ENCODE measurements around the gene TMEM190. TPM values are rescaled to one million over a fixed set of nuclear protein-coding genes. Genes with fewer than 3 reads are reported as not detected.
A peak's percentile ranks its signal among the peaks of the same experiment; 100 is the strongest.

The TMEM190 gene
- total and polyA plus RNA-seq, 5 donors from 2014 or later = not detected

- Mint-ChIP-seq H3K4me3 (no peak overlapping the region), H3K9me3 (peaks cover 0 to 1% (median 0%) of the 10 kb centered on the region in 7 donors), H3K4me1 (no peaks in the 10 kb centered on the region), H3K27ac (no peak overlapping the region), H3K27me3 (peaks cover 12% of the 10 kb centered on the region), H3K36me3 (no peaks in the 10 kb centered on the region)
- no peaks in the 10 kb centered on the region for H3K4me1 ChIP-seq (ENCODE audit: control insufficient read depth, insufficient read depth, low read length, poor library complexity, severe bottlenecking)
- H3K27ac ChIP-seq (ENCODE audit: insufficient read depth, low read length, poor library complexity, severe bottlenecking) = no peak overlapping the region
- H3K9me3 ChIP-seq (ENCODE audit: control insufficient read depth in 2 of 2, low read length in 2 of 2) = no peaks in the 10 kb centered on the region
- no peak for DNase-seq
- no peaks in the 10 kb centered on the region for H3K36me3 ChIP-seq (ENCODE audit: control insufficient read depth, insufficient read depth, low read length)
- no peak for ATAC-seq (ENCODE audit: low read depth in 2 of 2)
- H3K27me3 ChIP-seq (ENCODE audit: control insufficient read depth, insufficient read depth, low read length) = no peaks in the 10 kb centered on the region
- H3K4me3 ChIP-seq (ENCODE audit: low read depth, low read length) = no peak overlapping the region
Observed at GRCh38 chr19:55362174-55362989, 14.2 kb upstream of the TMEM190 start.

DNA sequence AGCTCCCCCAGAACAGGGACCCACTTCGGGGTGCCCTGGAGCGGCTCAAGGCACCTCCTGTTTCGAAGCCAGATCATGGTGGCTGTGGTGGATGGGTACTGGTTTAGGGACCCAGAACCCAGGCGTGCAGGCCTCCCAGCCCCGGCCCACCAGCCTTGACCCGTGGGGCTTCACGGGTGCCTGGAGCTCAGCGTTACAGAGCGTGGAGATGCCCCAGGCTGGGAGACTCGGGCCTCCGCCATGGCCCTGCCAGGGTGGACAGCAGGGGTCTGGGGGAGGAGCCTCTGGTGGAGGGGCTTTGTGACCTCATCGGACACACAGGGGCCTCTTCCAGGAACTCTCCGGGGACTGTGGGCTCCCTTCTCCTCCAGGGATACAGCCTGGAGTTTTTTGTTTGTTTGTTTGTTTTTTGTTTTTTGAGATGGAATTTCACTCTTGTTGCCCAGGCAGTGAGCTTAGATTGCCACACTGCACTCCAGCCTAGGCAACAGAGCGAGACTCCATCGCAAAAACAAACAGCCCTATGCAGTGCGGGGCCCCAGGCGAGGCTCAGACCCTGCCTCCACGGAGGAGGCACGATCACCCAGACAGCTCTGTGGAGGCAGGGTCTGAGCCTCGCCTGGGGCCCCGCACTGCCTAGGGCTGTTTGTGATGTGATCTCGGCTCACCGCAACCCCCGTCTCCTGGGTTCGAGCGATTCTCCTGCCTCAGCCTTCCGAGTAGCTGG, 13.5 kb upstream of the TMEM190 start, which contains the start of gene GARIN5B:
TSS of gene GARIN5B (minus strand) at position 271 of the 727 bp plus-strand sequence. CDS start at position 77, 194 bp downstream.
- Mint-ChIP-seq H3K4me1 (no peaks in the 10 kb centered on the region), H3K9me3 (peaks cover 0 to 2% (median 0%) of the 10 kb centered on the region in 7 donors), H3K27ac (no peak within 1 kb of the TSS)

GRCh38 chr19:55365245-55365644, 11.4 kb upstream of the TMEM190 start:
- H3K4me3 ChIP-seq (ENCODE audit: low read depth, low read length) = no peak overlapping the region
- no peak overlapping the region for H3K27ac Mint-ChIP-seq
- H3K9me3 ChIP-seq (ENCODE audit: control insufficient read depth in 2 of 2, low read length in 2 of 2) = no peaks in the 10 kb centered on the region
- DNase-seq (no peak), ATAC-seq (ENCODE audit: low read depth in 2 of 2) (no peak)
- peaks cover 31% of the 10 kb centered on the region for H3K27me3 Mint-ChIP-seq
- H3K36me3 ChIP-seq (ENCODE audit: control insufficient read depth, insufficient read depth, low read length) = no peaks in the 10 kb centered on the region
- H3K27me3 ChIP-seq (ENCODE audit: control insufficient read depth, insufficient read depth, low read length) = no peaks in the 10 kb centered on the region
- H3K36me3 Mint-ChIP-seq = no peaks in the 10 kb centered on the region
- peaks cover 13% of the 10 kb centered on the region for H3K4me1 ChIP-seq (ENCODE audit: control insufficient read depth, insufficient read depth, low read length, poor library complexity, severe bottlenecking)
- no peak overlapping the region for H3K4me3 Mint-ChIP-seq
- peaks cover 0 to 2% (median 0%) of the 10 kb centered on the region in 7 donors for H3K9me3 Mint-ChIP-seq
- no peak overlapping the region for H3K27ac ChIP-seq (ENCODE audit: insufficient read depth, low read length, poor library complexity, severe bottlenecking)
- peaks cover 0 to 3% (median 0%) of the 10 kb centered on the region in 4 donors for H3K4me1 Mint-ChIP-seq

More for the DNA sequence above, 13.5 kb upstream of the TMEM190 start, which contains the start of gene GARIN5B:
- no peak within 1 kb of the TSS for H3K4me3 Mint-ChIP-seq
- Histone ChIP-seq H3K4me1 (ENCODE audit: control insufficient read depth, insufficient read depth, low read length, poor library complexity, severe bottlenecking) (no peaks in the 10 kb centered on the region), H3K27ac (ENCODE audit: insufficient read depth, low read length, poor library complexity, severe bottlenecking) (no peak within 1 kb of the TSS), H3K9me3 (ENCODE audit: control insufficient read depth in 2 of 2, low read length in 2 of 2) (no peaks in the 10 kb centered on the region), H3K4me3 (ENCODE audit: low read depth, low read length) (no peak within 1 kb of the TSS), H3K27me3 (ENCODE audit: control insufficient read depth, insufficient read depth, low read length) (no peaks in the 10 kb centered on the region), H3K36me3 (ENCODE audit: control insufficient read depth, insufficient read depth, low read length) (no peaks in the 10 kb centered on the region)
- ATAC-seq (ENCODE audit: low read depth in 2 of 2) (no peak), DNase-seq (no peak)
- peaks cover 18% of the 10 kb centered on the region for H3K27me3 Mint-ChIP-seq
- H3K36me3 Mint-ChIP-seq = no peaks in the 10 kb centered on the region

DNA sequence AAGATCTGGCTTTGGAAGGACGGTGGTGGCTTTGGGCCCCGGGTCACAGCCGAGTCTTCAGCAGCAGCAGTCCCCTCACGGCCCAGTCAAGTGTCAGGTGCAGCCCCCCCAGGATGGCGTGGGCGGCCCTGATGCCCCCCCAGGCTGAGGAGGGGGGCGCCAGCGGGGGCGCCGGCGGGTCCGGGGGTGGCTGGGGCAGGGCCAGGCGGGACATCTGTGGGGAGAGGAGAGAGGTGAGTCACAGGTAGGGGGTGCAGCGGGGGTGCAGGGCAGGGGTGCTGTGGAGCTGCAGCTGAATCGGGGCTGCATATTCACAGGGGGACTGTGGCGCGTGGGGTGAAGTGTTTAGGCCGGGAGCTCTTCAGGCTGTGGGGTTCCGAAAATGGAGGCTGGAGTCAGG, 10.7 kb upstream of the TMEM190 start:
- Mint-ChIP-seq H3K36me3 (no peaks in the 10 kb centered on the region), H3K27ac (no peak overlapping the region), H3K4me3 (no peak overlapping the region), H3K27me3 (peaks cover 37% of the 10 kb centered on the region), H3K4me1 (peaks cover 0 to 6% (median 2%) of the 10 kb centered on the region in 4 donors), H3K9me3 (peaks cover 0 to 4% (median 0%) of the 10 kb centered on the region in 7 donors)
- Histone ChIP-seq H3K27ac (ENCODE audit: insufficient read depth, low read length, poor library complexity, severe bottlenecking) (no peak overlapping the region), H3K36me3 (ENCODE audit: control insufficient read depth, insufficient read depth, low read length) (no peaks in the 10 kb centered on the region), H3K4me3 (ENCODE audit: low read depth, low read length) (no peak overlapping the region), H3K4me1 (ENCODE audit: control insufficient read depth, insufficient read depth, low read length, poor library complexity, severe bottlenecking) (peaks cover 13% of the 10 kb centered on the region), H3K9me3 (ENCODE audit: control insufficient read depth in 2 of 2, low read length in 2 of 2) (no peaks in the 10 kb centered on the region), H3K27me3 (ENCODE audit: control insufficient read depth, insufficient read depth, low read length) (peaks cover 2% of the 10 kb centered on the region)
- ATAC-seq (ENCODE audit: low read depth in 2 of 2) = no peak
- DNase-seq = no peak

- no peaks in the 10 kb centered on the region for H3K9me3 ChIP-seq (ENCODE audit: control insufficient read depth in 2 of 2, low read length in 2 of 2)
- H3K4me1 Mint-ChIP-seq = peaks cover 0 to 7% (median 4%) of the 10 kb centered on the region in 4 donors
- no peak for DNase-seq
- H3K36me3 ChIP-seq (ENCODE audit: control insufficient read depth, insufficient read depth, low read length) = no peaks in the 10 kb centered on the region
- peaks cover 45% of the 10 kb centered on the region for H3K27me3 Mint-ChIP-seq
- H3K9me3 Mint-ChIP-seq = peaks cover 0 to 6% (median 0%) of the 10 kb centered on the region in 7 donors
- peaks cover 13% of the 10 kb centered on the region for H3K4me1 ChIP-seq (ENCODE audit: control insufficient read depth, insufficient read depth, low read length, poor library complexity, severe bottlenecking)
- no peak overlapping the region for H3K27ac ChIP-seq (ENCODE audit: insufficient read depth, low read length, poor library complexity, severe bottlenecking)
- ATAC-seq (ENCODE audit: low read depth in 2 of 2) = no peak
- H3K36me3 Mint-ChIP-seq = no peaks in the 10 kb centered on the region
- H3K4me3 ChIP-seq (ENCODE audit: low read depth, low read length) = no peak overlapping the region
- H3K4me3 Mint-ChIP-seq = peak overlapping the region in 1 of 4 donors; percentile 22
- peaks cover 5% of the 10 kb centered on the region for H3K27me3 ChIP-seq (ENCODE audit: control insufficient read depth, insufficient read depth, low read length)
- no peak overlapping the region for H3K27ac Mint-ChIP-seq
Observed at GRCh38 chr19:55366790-55367189, 9.8 kb upstream of the TMEM190 start.

DNA sequence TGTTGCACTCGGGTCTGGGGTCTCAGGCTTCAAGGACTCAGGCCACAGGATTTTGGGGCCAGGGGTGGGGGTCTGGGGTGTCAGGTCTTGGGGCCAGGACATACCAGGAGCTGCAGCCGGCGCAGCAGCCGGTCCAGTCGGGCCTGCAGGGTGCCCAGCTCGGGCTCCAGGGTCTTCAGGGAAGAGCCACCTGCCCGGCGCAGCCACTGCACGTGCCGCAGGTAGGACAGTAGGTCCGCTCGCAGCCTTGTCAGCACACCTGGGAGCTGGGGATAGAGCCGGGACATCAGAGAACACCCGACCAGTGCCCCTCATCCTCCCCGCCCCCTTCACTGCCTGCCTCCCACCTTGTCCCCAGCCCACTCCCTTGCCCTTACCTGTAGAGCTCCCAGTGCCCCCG, 8.5 kb upstream of the TMEM190 start:
- Histone ChIP-seq H3K36me3 (ENCODE audit: control insufficient read depth, insufficient read depth, low read length) (no peaks in the 10 kb centered on the region), H3K27me3 (ENCODE audit: control insufficient read depth, insufficient read depth, low read length) (peaks cover 8% of the 10 kb centered on the region), H3K4me3 (ENCODE audit: low read depth, low read length) (no peak overlapping the region), H3K9me3 (ENCODE audit: control insufficient read depth in 2 of 2, low read length in 2 of 2) (no peaks in the 10 kb centered on the region), H3K27ac (ENCODE audit: insufficient read depth, low read length, poor library complexity, severe bottlenecking) (no peak overlapping the region), H3K4me1 (ENCODE audit: control insufficient read depth, insufficient read depth, low read length, poor library complexity, severe bottlenecking) (peaks cover 13% of the 10 kb centered on the region)
- Mint-ChIP-seq H3K4me1 (peaks cover 0 to 10% (median 4%) of the 10 kb centered on the region in 4 donors), H3K4me3 (no peak overlapping the region), H3K9me3 (peaks cover 0 to 6% (median 0%) of the 10 kb centered on the region in 7 donors), H3K27me3 (peaks cover 52% of the 10 kb centered on the region), H3K36me3 (no peaks in the 10 kb centered on the region), H3K27ac (no peak overlapping the region)
- no peak for ATAC-seq (ENCODE audit: low read depth in 2 of 2)
- DNase-seq = no peak

DNA sequence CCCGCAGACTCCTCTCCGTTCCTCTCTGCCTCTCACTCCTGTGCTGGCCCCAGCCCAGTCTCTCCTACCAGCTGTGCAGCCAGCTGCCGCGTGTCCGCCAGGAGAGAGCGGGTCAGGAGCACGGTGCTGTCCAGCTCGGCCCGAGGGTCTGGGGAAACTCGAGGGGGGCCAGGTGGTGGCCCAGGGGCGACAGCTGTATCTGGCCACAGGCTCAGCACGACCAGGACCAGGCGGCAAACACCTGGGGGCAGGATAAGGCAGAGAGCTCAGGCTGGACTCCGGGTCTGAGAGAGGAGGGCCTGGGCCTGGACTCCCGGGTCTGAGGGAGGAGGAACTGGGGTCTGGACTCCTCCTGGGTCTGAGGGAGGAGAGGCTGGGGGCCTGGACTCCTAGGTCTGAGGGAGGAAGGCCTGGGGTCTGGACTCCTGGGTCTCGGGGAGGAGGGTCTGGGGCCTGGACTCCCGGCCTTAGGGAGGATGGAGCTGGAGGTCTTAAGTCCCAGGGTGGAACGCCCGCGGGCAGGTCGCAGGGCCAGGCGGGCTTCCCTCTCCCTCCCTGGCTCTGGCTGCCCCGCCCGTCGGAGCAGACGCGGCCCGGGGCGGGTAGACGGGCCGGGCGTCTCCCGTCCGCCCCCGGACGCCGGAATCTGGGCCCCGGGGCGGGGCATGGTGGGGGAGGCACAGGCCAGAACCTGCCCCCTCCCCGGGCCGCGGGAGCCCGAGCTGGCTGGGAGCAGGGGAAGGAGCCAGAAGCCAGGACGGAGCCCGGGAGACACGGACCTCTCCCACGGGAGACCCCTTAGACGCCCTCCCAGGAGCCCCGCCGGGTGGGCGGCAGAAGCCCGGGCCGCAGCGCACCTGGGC, 7.7 kb upstream of the TMEM190 start:
- Mint-ChIP-seq H3K4me1 (peaks cover 0 to 14% (median 7%) of the 10 kb centered on the region in 4 donors), H3K36me3 (no peaks in the 10 kb centered on the region), H3K27ac (no peak overlapping the region), H3K4me3 (peak overlapping the region in 1 of 4 donors; percentile 22), H3K27me3 (peaks cover 58% of the 10 kb centered on the region), H3K9me3 (peaks cover 0 to 6% (median 0%) of the 10 kb centered on the region in 7 donors)
- Histone ChIP-seq H3K9me3 (ENCODE audit: control insufficient read depth in 2 of 2, low read length in 2 of 2) (no peaks in the 10 kb centered on the region), H3K4me3 (ENCODE audit: low read depth, low read length) (no peak overlapping the region), H3K36me3 (ENCODE audit: control insufficient read depth, insufficient read depth, low read length) (no peaks in the 10 kb centered on the region), H3K27ac (ENCODE audit: insufficient read depth, low read length, poor library complexity, severe bottlenecking) (no peak overlapping the region), H3K4me1 (ENCODE audit: control insufficient read depth, insufficient read depth, low read length, poor library complexity, severe bottlenecking) (peaks cover 13% of the 10 kb centered on the region), H3K27me3 (ENCODE audit: control insufficient read depth, insufficient read depth, low read length) (peaks cover 8% of the 10 kb centered on the region)
- no peak for ATAC-seq (ENCODE audit: low read depth in 2 of 2)
- peak in 1 of 3 donors; percentile 20 for DNase-seq

All from CD4-positive, CD25-positive, alpha-beta regulatory T cell (primary cell).